GM19193 (cell line): ENCODE data around the gene KPNA6.

ENCODE experiments used
- POLR2A ChIP-seq: IDR thresholded peaks from 4 replicates; pipeline ENCODE4 v1.6.1; 2011; ENCODE audit not compliant: insufficient read depth, insufficient read length; ENCODE audit errors: extremely low read depth

Gene KPNA6

DNA sequence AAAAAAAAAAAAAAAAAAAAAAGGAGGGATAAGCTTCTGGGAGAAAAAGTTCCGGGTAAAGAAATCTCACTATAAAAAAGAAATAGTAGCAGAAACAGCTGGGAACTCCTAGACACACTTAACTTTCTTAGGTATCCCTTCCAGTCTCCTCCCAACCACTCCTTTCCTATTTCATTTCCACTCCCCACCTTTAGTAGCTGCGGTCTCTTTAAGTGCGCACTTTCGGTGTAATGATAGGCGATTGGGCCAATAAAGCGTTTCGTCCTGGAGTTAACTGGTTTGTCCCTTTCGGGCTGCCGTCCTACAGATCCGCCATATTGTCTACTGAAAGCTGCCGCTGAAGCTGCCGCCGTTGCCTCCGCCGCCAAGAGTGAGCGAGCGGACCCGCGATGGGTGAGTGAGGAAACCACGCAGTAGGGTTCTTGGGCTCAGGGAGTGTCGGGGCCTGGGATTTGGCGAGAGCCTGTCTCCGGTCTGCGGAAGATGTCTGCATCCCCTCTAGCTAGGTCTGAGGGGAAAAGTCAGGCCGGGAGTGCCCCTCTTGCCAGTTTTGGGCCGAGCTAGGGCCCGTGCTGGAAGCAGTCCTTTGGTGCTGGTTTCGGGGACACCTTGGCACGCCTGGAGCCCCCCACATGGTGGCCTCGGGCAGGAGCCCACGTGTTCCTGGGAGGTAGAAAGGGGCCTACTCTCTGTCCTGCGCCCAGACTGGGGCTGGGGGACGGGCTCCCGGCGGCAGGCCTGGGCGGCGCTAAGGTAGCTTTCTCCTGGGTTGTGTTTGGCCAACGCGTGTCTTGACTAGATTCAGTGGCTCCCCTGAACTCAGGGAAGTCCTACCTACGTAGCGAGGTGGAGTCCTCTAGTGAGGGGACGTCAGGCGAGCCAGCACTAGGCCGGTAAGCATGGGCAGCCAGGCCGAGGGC lies at the start of gene KPNA6:
KPNA6 (plus strand) TSS at position 315 of the 920 bp plus-strand sequence; CDS start at position 390, 75 bp downstream.
- TF ChIP-seq POLR2A, result peak; percentile 74

GRCh38 chr1:32060914-32061313 lies 46.9 kb upstream of the KPNA6 start:
- no peak for TF ChIP-seq POLR2A

GRCh38 chr1:32062867-32063230 lies 45.0 kb upstream of the KPNA6 start:
- no peak for TF ChIP-seq POLR2A

GRCh38 chr1:32063261-32063681 lies 44.6 kb upstream of the KPNA6 start:
- TF ChIP-seq POLR2A, result no peak

DNA sequence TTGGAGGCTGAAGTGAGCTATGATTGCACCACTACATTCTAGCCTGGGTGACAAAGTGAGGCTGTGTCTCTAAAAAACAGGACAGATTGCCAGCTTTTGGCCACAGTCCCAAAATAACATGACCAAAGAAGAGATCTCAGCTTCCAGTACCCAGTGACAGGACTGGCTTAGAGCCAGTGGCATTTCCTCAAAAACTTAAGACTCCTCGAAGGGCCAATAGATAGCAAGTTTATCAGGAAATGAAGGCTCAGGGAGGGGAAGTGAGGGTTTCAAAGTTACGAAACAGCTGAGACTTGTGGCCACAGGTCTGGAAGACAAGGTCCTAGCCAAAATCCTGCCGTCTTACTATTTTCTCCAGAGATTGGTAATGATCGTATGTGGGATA lies 41.4 kb upstream of the KPNA6 start:
- no peak for TF ChIP-seq POLR2A

GRCh38 chr1:32068957-32069588 lies 38.8 kb upstream of the KPNA6 start:
- no peak for TF ChIP-seq POLR2A

GRCh38 chr1:32071758-32072621 lies 35.9 kb upstream of the KPNA6 start:
- no peak for TF ChIP-seq POLR2A

DNA sequence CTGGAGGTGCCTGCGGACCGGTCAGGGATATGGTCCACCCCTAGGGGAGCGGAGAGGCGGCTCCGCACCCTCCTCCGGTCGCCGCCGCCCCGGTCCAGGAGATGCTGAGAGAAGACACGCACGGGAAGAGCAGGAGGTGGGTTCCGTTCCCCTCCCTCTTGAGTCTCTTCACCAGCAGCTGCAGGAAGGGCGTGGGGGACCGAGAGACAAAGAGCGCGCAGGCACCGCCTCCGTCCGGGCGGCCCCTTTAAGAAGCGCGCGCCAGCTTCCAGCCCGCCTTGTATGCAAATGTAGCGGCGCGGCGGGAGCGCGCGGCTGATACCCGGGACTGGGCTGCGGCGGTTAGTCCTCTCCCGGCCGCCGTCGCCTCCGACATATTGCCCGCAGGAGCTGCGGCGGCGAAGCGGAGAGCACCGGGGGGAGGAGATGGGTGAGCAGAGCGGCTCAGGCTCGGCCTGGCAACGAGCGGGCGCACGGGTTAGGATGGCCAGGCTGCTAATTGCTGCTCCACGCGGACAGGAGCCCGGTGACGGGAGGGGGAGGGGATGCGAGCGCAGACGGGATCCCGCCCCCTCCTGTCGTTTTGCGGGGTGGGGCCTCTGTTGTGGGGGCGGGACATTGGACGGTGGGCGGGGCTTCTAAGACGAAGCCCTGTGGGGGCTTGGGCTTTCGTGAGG lies 35.1 kb upstream of the KPNA6 start, which contains the start of gene TMEM39B:
TMEM39B (plus strand) TSS at position 318 of the 677 bp plus-strand sequence; CDS start at position 427, 109 bp downstream.
- peak; percentile 89 for TF ChIP-seq POLR2A

GRCh38 chr1:32073299-32074229 lies 34.3 kb upstream of the KPNA6 start:
- no peak for TF ChIP-seq POLR2A

- TF ChIP-seq POLR2A, result no peak
Measured at GRCh38 chr1:32074841-32075240, 33.0 kb upstream of the KPNA6 start.

DNA sequence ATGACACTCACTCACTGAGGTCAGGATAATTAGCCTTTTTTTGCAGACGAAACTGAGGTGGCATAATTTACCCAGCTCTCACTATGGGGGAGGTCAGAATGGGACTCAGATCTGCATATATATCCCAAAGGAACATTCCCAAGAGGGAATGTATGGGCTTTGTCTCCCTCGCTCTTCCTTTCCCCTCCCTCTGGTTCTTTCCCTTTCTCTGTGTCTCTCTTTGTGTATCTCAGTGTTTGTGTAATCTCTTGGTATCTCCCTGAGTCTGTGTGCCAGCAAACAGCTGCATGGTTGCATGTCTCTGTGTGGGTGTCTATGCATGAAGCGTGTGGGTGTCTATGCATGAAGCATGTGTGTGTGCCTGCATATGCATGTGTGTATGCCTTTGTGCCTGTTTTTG lies 30.4 kb upstream of the KPNA6 start:
- no peak for TF ChIP-seq POLR2A

GRCh38 chr1:32082022-32082421 lies 25.8 kb upstream of the KPNA6 start:
- no peak for TF ChIP-seq POLR2A

GRCh38 chr1:32091176-32091575 lies 16.7 kb upstream of the KPNA6 start:
- no peak for TF ChIP-seq POLR2A
